ENCODE results near the gene SLC25A11. TPM values are rescaled to one million over a fixed set of nuclear protein-coding genes. Genes with fewer than 3 reads are reported as not detected.

Gene SLC25A11
- total RNA-seq, 4 donors from 2014 or later: 38.9 to 74.2 (median 47.1) TPM

DNA sequence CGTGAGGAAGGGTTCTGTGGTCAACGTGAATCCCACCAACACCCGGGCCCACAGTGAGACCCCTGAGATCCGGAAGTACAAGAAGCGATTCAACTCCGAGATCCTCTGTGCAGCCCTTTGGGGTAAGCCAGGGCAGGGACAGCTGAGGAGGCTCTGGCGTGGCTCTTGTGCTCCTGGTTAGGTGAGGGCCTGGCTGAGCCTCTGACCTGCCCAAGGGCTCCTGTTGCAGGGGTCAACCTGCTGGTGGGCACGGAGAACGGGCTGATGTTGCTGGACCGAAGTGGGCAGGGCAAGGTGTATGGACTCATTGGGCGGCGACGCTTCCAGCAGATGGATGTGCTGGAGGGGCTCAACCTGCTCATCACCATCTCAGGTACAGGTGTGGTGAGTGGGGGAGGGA lies 44.7 kb downstream of the SLC25A11 start:
- TF ChIP-seq, protein P1, sequence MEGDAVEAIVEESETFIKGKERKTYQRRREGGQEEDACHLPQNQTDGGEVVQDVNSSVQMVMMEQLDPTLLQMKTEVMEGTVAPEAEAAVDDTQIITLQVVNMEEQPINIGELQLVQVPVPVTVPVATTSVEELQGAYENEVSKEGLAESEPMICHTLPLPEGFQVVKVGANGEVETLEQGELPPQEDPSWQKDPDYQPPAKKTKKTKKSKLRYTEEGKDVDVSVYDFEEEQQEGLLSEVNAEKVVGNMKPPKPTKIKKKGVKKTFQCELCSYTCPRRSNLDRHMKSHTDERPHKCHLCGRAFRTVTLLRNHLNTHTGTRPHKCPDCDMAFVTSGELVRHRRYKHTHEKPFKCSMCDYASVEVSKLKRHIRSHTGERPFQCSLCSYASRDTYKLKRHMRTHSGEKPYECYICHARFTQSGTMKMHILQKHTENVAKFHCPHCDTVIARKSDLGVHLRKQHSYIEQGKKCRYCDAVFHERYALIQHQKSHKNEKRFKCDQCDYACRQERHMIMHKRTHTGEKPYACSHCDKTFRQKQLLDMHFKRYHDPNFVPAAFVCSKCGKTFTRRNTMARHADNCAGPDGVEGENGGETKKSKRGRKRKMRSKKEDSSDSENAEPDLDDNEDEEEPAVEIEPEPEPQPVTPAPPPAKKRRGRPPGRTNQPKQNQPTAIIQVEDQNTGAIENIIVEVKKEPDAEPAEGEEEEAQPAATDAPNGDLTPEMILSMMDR (IDR thresholded peaks at IDR 0.05): no peak
- no peak for DNase-seq (ENCODE audit: low spot score)
- ATAC-seq (ENCODE audit: low FRiP score): no peak

DNA sequence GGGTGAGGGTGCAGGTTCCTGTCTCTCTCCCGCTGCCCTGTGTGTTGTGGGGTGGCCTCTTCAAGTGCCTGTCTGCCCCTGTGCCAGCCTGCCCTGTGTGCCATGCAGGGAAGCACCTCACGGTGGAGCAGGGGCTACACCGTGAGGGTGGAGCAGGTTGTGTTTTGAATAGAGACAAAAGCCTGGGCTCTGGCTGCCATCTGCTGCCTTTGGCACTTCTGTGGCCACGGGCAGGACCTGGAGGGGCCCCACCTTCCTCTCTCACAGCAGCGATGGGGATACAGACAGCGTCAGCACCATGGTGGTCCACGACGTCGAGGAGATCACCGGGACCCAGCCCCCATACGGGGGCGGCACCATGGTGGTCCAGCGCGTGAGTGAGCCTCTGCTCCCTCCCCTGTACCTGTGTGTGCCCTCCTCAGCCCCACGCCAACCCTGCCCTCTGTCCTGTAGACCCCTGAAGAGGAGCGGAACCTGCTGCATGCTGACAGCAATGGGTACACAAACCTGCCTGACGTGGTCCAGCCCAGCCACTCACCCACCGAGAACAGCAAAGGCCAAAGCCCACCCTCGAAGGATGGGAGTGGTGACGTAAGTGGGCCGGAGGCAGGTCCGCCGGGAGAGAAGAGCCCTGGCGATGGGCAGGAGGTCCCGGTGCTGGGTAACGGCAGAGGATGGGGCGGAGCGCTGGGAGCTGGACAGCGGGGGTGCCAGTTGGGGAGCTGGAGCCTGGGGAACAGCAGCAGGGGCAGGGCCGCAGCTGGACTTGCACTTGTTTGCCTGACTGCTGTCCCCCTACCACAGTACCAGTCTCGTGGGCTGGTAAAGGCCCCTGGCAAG lies 45.9 kb downstream of the SLC25A11 start:
- DNase-seq (ENCODE audit: low spot score): no peak
- TF ChIP-seq, protein P1 (IDR thresholded peaks at IDR 0.05): no peak
- no peak for ATAC-seq (ENCODE audit: low FRiP score)

DNA sequence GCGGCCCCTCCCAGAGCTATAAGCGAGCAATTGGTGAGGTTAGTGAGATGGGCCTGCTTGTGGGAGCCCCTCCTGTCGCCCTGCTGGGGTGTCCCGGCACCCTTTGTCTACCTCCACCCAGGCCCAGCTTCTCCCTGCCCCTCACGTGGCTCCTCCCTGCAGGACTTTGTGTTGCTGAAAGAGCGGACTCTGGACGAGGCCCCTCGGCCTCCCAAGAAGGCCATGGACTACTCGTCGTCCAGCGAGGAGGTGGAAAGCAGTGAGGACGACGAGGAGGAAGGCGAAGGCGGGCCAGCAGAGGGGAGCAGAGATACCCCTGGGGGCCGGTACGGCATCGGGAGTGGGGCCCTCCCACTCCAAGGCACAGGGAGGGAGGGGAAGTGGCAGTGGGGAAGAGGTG lies 46.6 kb downstream of the SLC25A11 start:
- TF ChIP-seq, protein P1 (IDR thresholded peaks at IDR 0.05): no peak
- ATAC-seq (ENCODE audit: low FRiP score): no peak
- no peak for DNase-seq (ENCODE audit: low spot score)

DNA sequence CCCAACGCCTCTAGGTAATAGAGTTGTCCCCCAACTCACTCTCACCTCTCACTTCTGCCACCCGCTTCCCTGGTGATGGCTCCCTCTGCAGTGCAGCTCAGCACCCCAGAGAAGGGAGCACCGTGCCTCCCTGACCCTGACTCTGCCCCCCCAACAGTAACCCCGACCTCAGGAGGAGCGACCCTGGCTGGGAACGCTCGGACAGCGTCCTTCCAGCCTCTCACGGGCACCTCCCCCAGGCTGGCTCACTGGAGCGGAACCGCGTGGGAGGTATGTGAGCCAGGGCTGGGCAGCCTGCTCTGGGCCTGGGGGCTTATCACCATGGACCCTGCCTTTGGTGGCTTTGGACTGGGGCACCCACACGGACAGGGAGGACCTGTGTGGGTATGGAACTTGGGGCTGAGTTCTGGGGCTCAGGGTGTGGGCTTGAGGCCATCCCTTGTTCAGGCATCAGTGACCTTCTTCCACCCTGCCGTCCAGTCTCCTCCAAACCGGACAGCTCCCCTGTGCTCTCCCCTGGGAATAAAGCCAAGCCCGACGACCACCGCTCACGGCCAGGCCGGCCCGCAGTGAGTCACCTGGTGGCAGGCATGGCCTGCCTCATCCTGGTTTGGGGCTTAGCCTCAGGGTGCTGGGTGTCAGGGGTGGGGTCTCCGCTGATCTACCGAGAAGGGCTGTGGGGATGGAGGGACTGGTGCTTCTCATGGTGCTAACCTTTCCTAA lies 47.2 kb downstream of the SLC25A11 start:
- TF ChIP-seq, protein P1 (IDR thresholded peaks at IDR 0.05): no peak
- DNase-seq (ENCODE audit: low spot score): no peak
- no peak for ATAC-seq (ENCODE audit: low FRiP score)

DNA sequence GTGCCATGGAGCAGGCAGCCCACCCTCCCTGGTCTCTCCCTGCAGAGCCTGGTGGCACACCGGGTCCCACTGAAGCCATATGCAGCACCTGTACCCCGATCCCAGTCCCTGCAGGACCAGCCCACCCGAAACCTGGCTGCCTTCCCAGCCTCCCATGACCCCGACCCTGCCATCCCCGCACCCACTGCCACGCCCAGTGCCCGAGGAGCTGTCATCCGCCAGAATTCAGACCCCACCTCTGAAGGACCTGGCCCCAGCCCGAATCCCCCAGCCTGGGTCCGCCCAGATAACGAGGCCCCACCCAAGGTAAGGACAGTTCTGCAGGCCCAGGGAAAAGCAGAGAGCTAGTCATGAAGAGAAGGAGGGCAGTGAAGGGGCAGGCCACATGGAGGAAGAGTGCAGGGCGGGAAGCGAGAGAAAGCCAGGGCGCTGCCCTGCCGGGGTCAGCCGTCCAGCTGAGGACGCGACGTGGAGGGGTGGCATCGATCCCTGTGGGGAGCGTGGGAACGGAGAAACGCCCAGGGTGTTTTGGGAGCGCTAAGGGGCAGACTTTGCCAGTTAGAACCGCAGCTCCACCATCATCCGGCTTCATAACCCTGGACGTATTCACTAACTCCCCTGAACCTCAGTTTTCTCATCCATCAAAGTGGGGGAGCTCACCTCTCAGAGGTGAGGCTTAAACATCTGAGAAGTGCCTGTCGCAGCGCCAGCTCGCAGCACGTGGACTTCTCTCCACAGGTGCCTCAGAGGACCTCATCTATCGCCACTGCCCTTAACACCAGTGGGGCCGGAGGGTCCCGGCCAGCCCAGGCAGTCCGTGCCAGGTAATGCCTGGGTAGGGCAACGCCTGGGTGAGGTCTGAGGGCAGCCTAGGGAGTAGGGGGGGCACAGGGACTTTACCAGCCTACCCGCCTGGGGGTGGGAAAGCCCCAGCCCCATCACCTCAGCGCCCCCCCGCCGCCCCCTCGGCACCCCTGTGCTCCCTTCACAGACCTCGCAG lies 48.1 kb downstream of the SLC25A11 start:
- TF ChIP-seq, protein P1 (IDR thresholded peaks at IDR 0.05): no peak
- DNase-seq (ENCODE audit: low spot score) (no peak), ATAC-seq (ENCODE audit: low FRiP score) (no peak)

DNA sequence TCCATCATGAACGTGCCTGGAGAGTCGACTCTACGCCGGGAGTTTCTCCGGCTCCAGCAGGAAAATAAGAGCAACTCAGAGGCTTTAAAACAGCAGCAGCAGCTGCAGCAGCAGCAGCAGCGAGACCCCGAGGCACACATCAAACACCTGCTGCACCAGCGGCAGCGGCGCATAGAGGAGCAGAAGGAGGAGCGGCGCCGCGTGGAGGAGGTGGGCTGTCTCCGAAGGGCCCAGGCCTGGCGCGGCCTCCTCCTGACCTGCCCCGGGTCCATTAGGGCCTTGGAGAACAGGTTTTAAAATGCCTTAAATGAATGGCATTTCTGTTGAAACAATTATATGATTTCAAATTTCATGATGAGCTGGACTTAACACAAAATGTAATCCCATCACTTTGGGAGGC lies 52.3 kb downstream of the SLC25A11 start:
- ATAC-seq (ENCODE audit: low FRiP score): no peak
- TF ChIP-seq, protein P1 (IDR thresholded peaks at IDR 0.05): no peak
- DNase-seq (ENCODE audit: low spot score): no peak

Small RNA genes within 50 kb of the gene (small RNA-seq; reads per million reads assigned to genes)
- gene MIR6864: not detected
- gene MIR6865: not detected

Other genes starting within 250 kb of the SLC25A11 start
- 10 to 100 TPM; 13.1 to 24.4 (median 15.0) TPM for gene PELP1, start 235.9 kb downstream of the SLC25A11 start, total RNA-seq
- gene ARRB2, start 229.4 kb downstream of the SLC25A11 start, total RNA-seq: 100 to 1,000 TPM in 1 of 4 donors, 10 to 100 TPM in 3; 43.4 to 111 (median 78.6) TPM
- gene MED11, start 208.6 kb downstream of the SLC25A11 start, total RNA-seq: 10 to 100 TPM; 21.6 to 27.5 (median 26.7) TPM
- gene ZMYND15, start 200.2 kb downstream of the SLC25A11 start, total RNA-seq: 1 to 10 TPM in 2 of 4 donors, under 1 TPM in 1, not detected in 1; 0.46 to 4.1 (median 1.9) TPM
- 10 to 100 TPM; 16.6 to 92.1 (median 26.5) TPM for gene CXCL16, start 200.1 kb downstream of the SLC25A11 start, total RNA-seq
- gene TM4SF5, start 168.2 kb downstream of the SLC25A11 start, total RNA-seq: not detected
- gene VMO1, start 153.7 kb downstream of the SLC25A11 start, total RNA-seq: 10 to 100 TPM in 1 of 4 donors, 1 to 10 TPM in 3; 2.1 to 13.1 (median 8.4) TPM
- gene GLTPD2, start 151.1 kb downstream of the SLC25A11 start, total RNA-seq: not detected
- 100 to 1,000 TPM; 109 to 164 (median 150) TPM for gene PSMB6, start 143.9 kb downstream of the SLC25A11 start, total RNA-seq
- gene PLD2, start 132.9 kb downstream of the SLC25A11 start, total RNA-seq: 10 to 100 TPM; 20.8 to 29.2 (median 24.3) TPM
- 10 to 100 TPM; 24.4 to 57.8 (median 31.9) TPM for gene MINK1, start 106.7 kb downstream of the SLC25A11 start, total RNA-seq
- gene C17orf107, start 40.5 kb downstream of the SLC25A11 start, total RNA-seq: 1 to 10 TPM in 3 of 4 donors, under 1 TPM in 1; 0.63 to 8.4 (median 3.3) TPM
- gene CHRNE, start 36.9 kb downstream of the SLC25A11 start, total RNA-seq: 1 to 10 TPM in 3 of 4 donors, under 1 TPM in 1; 0.50 to 3.6 (median 1.5) TPM
- gene GP1BA, start 7.8 kb downstream of the SLC25A11 start, total RNA-seq: not detected
- 10 to 100 TPM; 24.5 to 34.4 (median 32.0) TPM for gene RNF167, start 222 bp upstream of the SLC25A11 start, total RNA-seq
- 100 to 1,000 TPM; 444 to 699 (median 616) TPM for gene PFN1, start 8.5 kb upstream of the SLC25A11 start, total RNA-seq
- 1 to 10 TPM; 2.8 to 5.3 (median 3.3) TPM for gene ENO3, start 11.1 kb upstream of the SLC25A11 start, total RNA-seq
- 10 to 100 TPM; 45.3 to 71.0 (median 47.5) TPM for gene SPAG7, start 27.8 kb upstream of the SLC25A11 start, total RNA-seq
- gene CAMTA2, start 47.6 kb upstream of the SLC25A11 start, total RNA-seq: 10 to 100 TPM; 11.4 to 27.7 (median 21.4) TPM
- gene INCA1, start 57.5 kb upstream of the SLC25A11 start, total RNA-seq: 1 to 10 TPM in 3 of 4 donors, not detected in 1; 1.0 to 1.4 (median 1.3) TPM
- 10 to 100 TPM; 64.5 to 92.5 (median 76.4) TPM for gene KIF1C, start 57.9 kb upstream of the SLC25A11 start, total RNA-seq
- not detected for gene SLC52A1, start 95.4 kb upstream of the SLC25A11 start, total RNA-seq
- gene ZFP3, start 138.4 kb upstream of the SLC25A11 start, total RNA-seq: 1 to 10 TPM; 3.1 to 6.6 (median 3.9) TPM
- 10 to 100 TPM in 1 of 4 donors, 1 to 10 TPM in 3; 3.8 to 14.3 (median 6.5) TPM for gene ZNF232, start 171.8 kb upstream of the SLC25A11 start, total RNA-seq
- gene USP6, start 176.0 kb upstream of the SLC25A11 start, total RNA-seq: 1 to 10 TPM in 1 of 4 donors, under 1 TPM in 2, not detected in 1; 0.06 to 3.8 (median 0.24) TPM

Measured in omental fat pad (tissue), 4 donors.